H9 (cell line): ENCODE data around the gene AFMID. TPM values are rescaled to one million over a fixed set of nuclear protein-coding genes. Genes with fewer than 3 reads are reported as not detected.

Source experiments
- DNase-seq: peaks from one replicate; pipeline ENCODE4 v3.0.0-alpha.2; 2017
- H2AFZ ChIP-seq: one replicate; pipeline ENCODE4 v1.6.1; 2013; ENCODE audit warnings: mild to moderate bottlenecking, low read length, control low read depth, moderate library complexity
- H2AK5ac ChIP-seq: 2 replicates; pipeline ENCODE4 v1.6.1; 2013; ENCODE audit warnings: low read length, control low read depth, mixed read lengths; ENCODE audit not compliant: insufficient read length
- H2BK120ac ChIP-seq: one replicate; pipeline ENCODE4 v1.6.1; 2013; ENCODE audit warnings: low read depth, mild to moderate bottlenecking, low read length, control low read depth, inconsistent platforms; ENCODE audit not compliant: poor library complexity, severe bottlenecking
- H2BK12ac ChIP-seq: 2 replicates; pipeline ENCODE4 v1.6.1; 2013; ENCODE audit warnings: low read length, control low read depth, mixed read lengths, low read depth; ENCODE audit not compliant: insufficient read length
- H2BK15ac ChIP-seq: 2 replicates; pipeline ENCODE4 v1.6.1; 2013; ENCODE audit warnings: low read depth, low read length, control low read depth
- H2BK20ac ChIP-seq: one replicate; pipeline ENCODE4 v1.6.1; 2013; ENCODE audit warnings: low read depth, mild to moderate bottlenecking, low read length, control low read depth, inconsistent platforms; ENCODE audit not compliant: poor library complexity, severe bottlenecking
- H2BK5ac ChIP-seq: 2 replicates; pipeline ENCODE4 v1.6.1; 2013; ENCODE audit warnings: low read length, control low read depth, mixed read lengths; ENCODE audit not compliant: insufficient read length
- H3K14ac ChIP-seq: 2 replicates; pipeline ENCODE4 v1.6.1; 2013; ENCODE audit warnings: low read length, control low read depth; ENCODE audit not compliant: insufficient read depth
- H3K18ac ChIP-seq: 2 replicates; pipeline ENCODE4 v1.6.1; 2013; ENCODE audit warnings: low read depth, mild to moderate bottlenecking, mixed read lengths, low read length, control low read depth; ENCODE audit not compliant: insufficient read length
- H3K23ac ChIP-seq: 2 replicates; pipeline ENCODE4 v1.6.1; 2013; ENCODE audit warnings: low read length, control low read depth, mixed read lengths, low read depth; ENCODE audit not compliant: insufficient read length
- H3K23me2 ChIP-seq: 2 replicates; pipeline ENCODE4 v1.6.1; 2013; ENCODE audit warnings: low read depth, mild to moderate bottlenecking, mixed read lengths, low read length, control low read depth; ENCODE audit not compliant: insufficient read length, poor library complexity, severe bottlenecking
- H3K27ac ChIP-seq: 2 replicates; pipeline ENCODE4 v1.5.1; 2013; ENCODE audit warnings: low read length, control low read depth, mixed read lengths, low read depth; ENCODE audit not compliant: insufficient read length
- H3K27me3 ChIP-seq: 2 replicates; pipeline ENCODE4 v1.6.1; 2013; ENCODE audit warnings: low read length, control low read depth, inconsistent platforms; ENCODE audit not compliant: insufficient read depth
- H3K4ac ChIP-seq: 2 replicates; pipeline ENCODE4 v1.6.1; 2013; ENCODE audit warnings: low read depth, mild to moderate bottlenecking, control low read depth, inconsistent platforms, low read length, moderate library complexity
- H3K4me1 ChIP-seq: 2 replicates; pipeline ENCODE4 v1.6.1; 2013; ENCODE audit warnings: low read length, control low read depth, inconsistent platforms; ENCODE audit not compliant: insufficient read depth
- H3K4me2 ChIP-seq: 2 replicates; pipeline ENCODE4 v1.6.1; 2013; ENCODE audit warnings: low read length, control low read depth, mixed read lengths; ENCODE audit not compliant: insufficient read length, insufficient read depth
- H3K56ac ChIP-seq: 2 replicates; pipeline ENCODE4 v1.6.1; 2013; ENCODE audit warnings: low read depth, mild to moderate bottlenecking, mixed read lengths, low read length, control low read depth; ENCODE audit not compliant: insufficient read length
- H3K79me1 ChIP-seq: 2 replicates; pipeline ENCODE4 v1.6.1; 2013; ENCODE audit warnings: low read depth, mild to moderate bottlenecking, moderate library complexity, low read length, control low read depth, inconsistent platforms; ENCODE audit not compliant: insufficient read depth, poor library complexity, severe bottlenecking
- H3K79me2 ChIP-seq: 2 replicates; pipeline ENCODE4 v1.6.1; 2013; ENCODE audit warnings: low read length, control low read depth, inconsistent platforms; ENCODE audit not compliant: insufficient read depth
- H3K9ac ChIP-seq: 2 replicates; pipeline ENCODE4 v1.6.1; 2013; ENCODE audit warnings: low read length, control low read depth, mixed read lengths; ENCODE audit not compliant: insufficient read length; ENCODE audit errors: extremely low read depth
- H3K9me3 ChIP-seq: one replicate; pipeline ENCODE4 v1.6.1; 2013; ENCODE audit warnings: low read depth, low read length, inconsistent platforms; ENCODE audit not compliant: control insufficient read depth
- H3T11ph ChIP-seq: one replicate; pipeline ENCODE4 v1.6.1; 2013; ENCODE audit warnings: mild to moderate bottlenecking, low read length, control low read depth, inconsistent platforms
- H4K20me1 ChIP-seq: one replicate; pipeline ENCODE4 v1.6.1; 2013; ENCODE audit not compliant: control insufficient read depth, insufficient read length, insufficient read depth
- H4K5ac ChIP-seq: 2 replicates; pipeline ENCODE4 v1.6.1; 2013; ENCODE audit warnings: low read depth, mild to moderate bottlenecking, mixed read lengths, low read length, control low read depth; ENCODE audit not compliant: insufficient read length
- H4K8ac ChIP-seq: replicated peaks from 2 replicates; pipeline ENCODE4 v1.6.1; 2013; ENCODE audit warnings: low read length, control low read depth, mixed read lengths, low read depth; ENCODE audit not compliant: insufficient read length
- H4K91ac ChIP-seq: 2 replicates; pipeline ENCODE4 v1.6.1; 2013; ENCODE audit warnings: low read depth, mild to moderate bottlenecking, moderate library complexity, mixed read lengths, low read length, control low read depth; ENCODE audit not compliant: insufficient read length
- H3K27ac Mint-ChIP-seq, 3 experiments: 2 replicates in 2 of 3; 3 replicates in 1 of 3; pipeline ENCODE4 v1.8.0; 2020 to 2021; ENCODE audit warnings: mixed read lengths in 3 of 3, mild to moderate bottlenecking in 1 of 3, moderate library complexity in 1 of 3
- H3K27me3 Mint-ChIP-seq: 2 replicates; pipeline ENCODE4 v1.8.0; 2021; ENCODE audit warnings: low read depth, mild to moderate bottlenecking, moderate library complexity, mixed read lengths
- H3K36me3 Mint-ChIP-seq, 3 experiments: 2 replicates in 2 of 3; 3 replicates in 1 of 3; pipeline ENCODE4 v1.8.0; 2020 to 2021; ENCODE audit warnings: low read depth in 3 of 3, mixed read lengths in 3 of 3; ENCODE audit not compliant: insufficient read depth in 1 of 3
- H3K4me1 Mint-ChIP-seq, 2 experiments: 2 replicates each; pipeline ENCODE4 v1.8.0; 2020; ENCODE audit warnings: mixed read lengths in 2 of 2
- H3K4me3 Mint-ChIP-seq, 2 experiments: 2 replicates in 1 of 2; 3 replicates in 1 of 2; pipeline ENCODE4 v1.8.0; 2020 to 2021; ENCODE audit warnings: mild to moderate bottlenecking in 2 of 2, mixed read lengths in 2 of 2, moderate library complexity in 1 of 2
- H3K9me3 Mint-ChIP-seq, 2 experiments: 2 replicates in 1 of 2; 3 replicates in 1 of 2; pipeline ENCODE4 v1.8.0; 2020; ENCODE audit warnings: mild to moderate bottlenecking in 2 of 2, mixed read lengths in 2 of 2, moderate library complexity in 1 of 2
- CTCF ChIP-seq: fragments of 200-600 bp; sonication (generic); conservative IDR thresholded peaks from 3 replicates; pipeline ENCODE4 v1.8.0; 2021; ENCODE audit warnings: antibody characterized with exemption, mild to moderate bottlenecking
- WGBS: extraction: QIAGEN DNeasy Blood & Tissue Kit; methylation state at CpG from one replicate; pipeline ENCODE4 v1.1.7; 2013; ENCODE audit warnings: missing lambda C conversion rate, low lambda C conversion rate, mixed read lengths; ENCODE audit not compliant: insufficient read length; ENCODE audit errors: extremely low coverage; 5-methylcytosine and 5-hydroxymethylcytosine counted together
- total RNA-seq: library from RNA; stranded (reverse); gene quantifications from 2 replicates; pipeline ENCODE4 v1.2.1, GENCODE V29; 2021

The AFMID gene
- total RNA-seq, 1 experiment from 2014 or later: 64.1 TPM

- H2BK15ac ChIP-seq: no peak overlapping the region
- H4K5ac ChIP-seq: no peak overlapping the region
- no peak overlapping the region for H3K56ac ChIP-seq
- no peak overlapping the region for H3K4ac ChIP-seq
- H3K27me3 ChIP-seq: no peaks in the 10 kb centered on the region; the same call in 1 of the 2 replicates
- peaks cover 16% of the 10 kb centered on the region for H3K27me3 Mint-ChIP-seq
- no peaks in the 10 kb centered on the region; a peak in 1 of 5 replicates for H3K9me3 Mint-ChIP-seq
- no peak overlapping the region for H2BK120ac ChIP-seq
- no peak overlapping the region for H2AK5ac ChIP-seq
- no peak overlapping the region for H2BK12ac ChIP-seq
- H3K79me1 ChIP-seq: peaks cover 11% of the 10 kb centered on the region
- H3K23ac ChIP-seq: no peak overlapping the region
- peaks cover 25 to 42% (median 36%) of the 10 kb centered on the region in 3 experiments; a peak in 6 of 7 replicates for H3K36me3 Mint-ChIP-seq
- no peaks in the 10 kb centered on the region for H3K4me1 ChIP-seq
- no peak overlapping the region for H2BK20ac ChIP-seq
- no peaks in the 10 kb centered on the region for H4K20me1 ChIP-seq
- no peak overlapping the region for H2BK5ac ChIP-seq
- H3K4me2 ChIP-seq: no peak overlapping the region
- H3K4me3 Mint-ChIP-seq: no peak overlapping the region
- no peak overlapping the region for H3K9ac ChIP-seq
- H3T11ph ChIP-seq: no peak overlapping the region
- H3K18ac ChIP-seq: no peak overlapping the region
- H4K91ac ChIP-seq: no peak overlapping the region
- H3K27ac Mint-ChIP-seq: peak overlapping the region in 1 of 3 experiments; percentile 65; a peak in 3 of 7 replicates
- H4K8ac ChIP-seq: no peak overlapping the region
- peaks cover 0 to 3% of the 10 kb centered on the region in 2 experiments; a peak in 1 of 4 replicates for H3K4me1 Mint-ChIP-seq
- no peak overlapping the region for H2AFZ ChIP-seq
- H3K79me2 ChIP-seq: no peaks in the 10 kb centered on the region
- H3K27ac ChIP-seq: no peak overlapping the region
- no peaks in the 10 kb centered on the region for H3K9me3 ChIP-seq
- DNase-seq: no peak
- no peak for TF ChIP-seq CTCF
- H3K23me2 ChIP-seq: no peaks in the 10 kb centered on the region
- H3K14ac ChIP-seq: no peak overlapping the region
- no CpG with 5 or more reads among the region's 16 CpGs for WGBS
Measured at GRCh38 chr17:78225088-78225865, 38.1 kb downstream of the AFMID start.
